ENCODE results near the gene NDUFS3. TPM values are rescaled to one million over a fixed set of nuclear protein-coding genes. Genes with fewer than 3 reads are reported as not detected.
A peak's percentile ranks its signal among the peaks of the same experiment; 100 is the strongest.

Gene NDUFS3
- total and polyA plus RNA-seq, 2 of the 13 experiments (the other 11 are each of a cell fraction or from before 2014, with no cell fraction given), result 151 to 184 TPM

- TF ChIP-seq SAP130 (CRISPR knock-in tag; IDR thresholded peaks at IDR 0.05; ENCODE audit: low read depth) (peak; percentile 98), SAFB2 (CRISPR knock-in tag; IDR thresholded peaks at IDR 0.05; ENCODE audit: borderline replicate concordance, low read depth) (peak; percentile 76; the same call in 1 of the 2 replicates), LCORL (IDR thresholded peaks at IDR 0.05) (no peak), LCORL (CRISPR knock-in tag; IDR thresholded peaks at IDR 0.05) (peak; percentile 68), GATA4 (IDR thresholded peaks at IDR 0.05; ENCODE audit: borderline replicate concordance, low read depth) (peak; percentile 58; the same call in 1 of the 2 replicates), ZNF337 (CRISPR knock-in tag; IDR thresholded peaks at IDR 0.05; ENCODE audit: borderline replicate concordance, low read depth) (no peak), ZNF34 (CRISPR knock-in tag; IDR thresholded peaks at IDR 0.05; ENCODE audit: borderline replicate concordance) (peak; percentile 91), ZNF451 (CRISPR knock-in tag; IDR thresholded peaks at IDR 0.05) (peak; percentile 93; the same call in 1 of the 2 replicates), ISL2 (CRISPR knock-in tag; IDR thresholded peaks at IDR 0.05) (no peak), ZKSCAN5 (CRISPR knock-in tag; IDR thresholded peaks at IDR 0.05) (no peak), ZNF121 (CRISPR knock-in tag; IDR thresholded peaks at IDR 0.05) (0 out of 2 replicates have a peak, but pooled peaks have one; percentile 27), CENPBD1 (CRISPR knock-in tag; IDR thresholded peaks at IDR 0.05; ENCODE audit: borderline replicate concordance, low read depth) (0 out of 2 replicates have a peak, but pooled peaks have one; percentile 61), ZNF17 (CRISPR knock-in tag; IDR thresholded peaks at IDR 0.05) (no peak), ZBTB21 (CRISPR knock-in tag; IDR thresholded peaks at IDR 0.05) (peak; percentile 34; the same call in 1 of the 2 replicates), MYNN (CRISPR knock-in tag; IDR thresholded peaks at IDR 0.05; ENCODE audit: low read depth) (peak; percentile 95), KAT8 (CRISPR knock-in tag; IDR thresholded peaks at IDR 0.05) (peak; percentile 99), EP300 (IDR thresholded peaks at IDR 0.05; ENCODE audit: low read depth in 2 of 2, low read length in 2 of 2) (peak in 1 of 2 experiments; percentile 55; a peak in 2 of 4 replicates), EP300 (CRISPR knock-in tag; IDR thresholded peaks at IDR 0.05; ENCODE audit: borderline replicate concordance) (peak; percentile 72), POLR2AphosphoS5 (IDR thresholded peaks at IDR 0.05; ENCODE audit: low read depth, low read length) (peak; percentile 85), FOXJ3 (CRISPR knock-in tag; IDR thresholded peaks at IDR 0.05; ENCODE audit: borderline replicate concordance) (peak; percentile 21)
- TF ChIP-seq, protein P1, sequence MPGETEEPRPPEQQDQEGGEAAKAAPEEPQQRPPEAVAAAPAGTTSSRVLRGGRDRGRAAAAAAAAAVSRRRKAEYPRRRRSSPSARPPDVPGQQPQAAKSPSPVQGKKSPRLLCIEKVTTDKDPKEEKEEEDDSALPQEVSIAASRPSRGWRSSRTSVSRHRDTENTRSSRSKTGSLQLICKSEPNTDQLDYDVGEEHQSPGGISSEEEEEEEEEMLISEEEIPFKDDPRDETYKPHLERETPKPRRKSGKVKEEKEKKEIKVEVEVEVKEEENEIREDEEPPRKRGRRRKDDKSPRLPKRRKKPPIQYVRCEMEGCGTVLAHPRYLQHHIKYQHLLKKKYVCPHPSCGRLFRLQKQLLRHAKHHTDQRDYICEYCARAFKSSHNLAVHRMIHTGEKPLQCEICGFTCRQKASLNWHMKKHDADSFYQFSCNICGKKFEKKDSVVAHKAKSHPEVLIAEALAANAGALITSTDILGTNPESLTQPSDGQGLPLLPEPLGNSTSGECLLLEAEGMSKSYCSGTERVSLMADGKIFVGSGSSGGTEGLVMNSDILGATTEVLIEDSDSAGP (CRISPR knock-in tag; IDR thresholded peaks at IDR 0.05; ENCODE audit: borderline replicate concordance), result peak; percentile 97
- TF ChIP-seq, protein P2, sequence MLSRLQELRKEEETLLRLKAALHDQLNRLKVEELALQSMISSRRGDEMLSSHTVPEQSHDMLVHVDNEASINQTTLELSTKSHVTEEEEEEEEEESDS (CRISPR knock-in tag; IDR thresholded peaks at IDR 0.05; ENCODE audit: borderline replicate concordance), result peak; percentile 94
Measured at GRCh38 chr11:47578524-47579494, at the start of gene NDUFS3, which contains the start of gene KBTBD4 (continued).

Measured in HepG2 (cell line).